Measurements from ENCODE around the gene INPPL1.
"Not testable (repeated sequence)": the region's sequence is repeated elsewhere in the genome, so short reads cannot be mapped to it uniquely, and the experiment has no call there.

The INPPL1 gene, protein sequence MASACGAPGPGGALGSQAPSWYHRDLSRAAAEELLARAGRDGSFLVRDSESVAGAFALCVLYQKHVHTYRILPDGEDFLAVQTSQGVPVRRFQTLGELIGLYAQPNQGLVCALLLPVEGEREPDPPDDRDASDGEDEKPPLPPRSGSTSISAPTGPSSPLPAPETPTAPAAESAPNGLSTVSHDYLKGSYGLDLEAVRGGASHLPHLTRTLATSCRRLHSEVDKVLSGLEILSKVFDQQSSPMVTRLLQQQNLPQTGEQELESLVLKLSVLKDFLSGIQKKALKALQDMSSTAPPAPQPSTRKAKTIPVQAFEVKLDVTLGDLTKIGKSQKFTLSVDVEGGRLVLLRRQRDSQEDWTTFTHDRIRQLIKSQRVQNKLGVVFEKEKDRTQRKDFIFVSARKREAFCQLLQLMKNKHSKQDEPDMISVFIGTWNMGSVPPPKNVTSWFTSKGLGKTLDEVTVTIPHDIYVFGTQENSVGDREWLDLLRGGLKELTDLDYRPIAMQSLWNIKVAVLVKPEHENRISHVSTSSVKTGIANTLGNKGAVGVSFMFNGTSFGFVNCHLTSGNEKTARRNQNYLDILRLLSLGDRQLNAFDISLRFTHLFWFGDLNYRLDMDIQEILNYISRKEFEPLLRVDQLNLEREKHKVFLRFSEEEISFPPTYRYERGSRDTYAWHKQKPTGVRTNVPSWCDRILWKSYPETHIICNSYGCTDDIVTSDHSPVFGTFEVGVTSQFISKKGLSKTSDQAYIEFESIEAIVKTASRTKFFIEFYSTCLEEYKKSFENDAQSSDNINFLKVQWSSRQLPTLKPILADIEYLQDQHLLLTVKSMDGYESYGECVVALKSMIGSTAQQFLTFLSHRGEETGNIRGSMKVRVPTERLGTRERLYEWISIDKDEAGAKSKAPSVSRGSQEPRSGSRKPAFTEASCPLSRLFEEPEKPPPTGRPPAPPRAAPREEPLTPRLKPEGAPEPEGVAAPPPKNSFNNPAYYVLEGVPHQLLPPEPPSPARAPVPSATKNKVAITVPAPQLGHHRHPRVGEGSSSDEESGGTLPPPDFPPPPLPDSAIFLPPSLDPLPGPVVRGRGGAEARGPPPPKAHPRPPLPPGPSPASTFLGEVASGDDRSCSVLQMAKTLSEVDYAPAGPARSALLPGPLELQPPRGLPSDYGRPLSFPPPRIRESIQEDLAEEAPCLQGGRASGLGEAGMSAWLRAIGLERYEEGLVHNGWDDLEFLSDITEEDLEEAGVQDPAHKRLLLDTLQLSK

DNA sequence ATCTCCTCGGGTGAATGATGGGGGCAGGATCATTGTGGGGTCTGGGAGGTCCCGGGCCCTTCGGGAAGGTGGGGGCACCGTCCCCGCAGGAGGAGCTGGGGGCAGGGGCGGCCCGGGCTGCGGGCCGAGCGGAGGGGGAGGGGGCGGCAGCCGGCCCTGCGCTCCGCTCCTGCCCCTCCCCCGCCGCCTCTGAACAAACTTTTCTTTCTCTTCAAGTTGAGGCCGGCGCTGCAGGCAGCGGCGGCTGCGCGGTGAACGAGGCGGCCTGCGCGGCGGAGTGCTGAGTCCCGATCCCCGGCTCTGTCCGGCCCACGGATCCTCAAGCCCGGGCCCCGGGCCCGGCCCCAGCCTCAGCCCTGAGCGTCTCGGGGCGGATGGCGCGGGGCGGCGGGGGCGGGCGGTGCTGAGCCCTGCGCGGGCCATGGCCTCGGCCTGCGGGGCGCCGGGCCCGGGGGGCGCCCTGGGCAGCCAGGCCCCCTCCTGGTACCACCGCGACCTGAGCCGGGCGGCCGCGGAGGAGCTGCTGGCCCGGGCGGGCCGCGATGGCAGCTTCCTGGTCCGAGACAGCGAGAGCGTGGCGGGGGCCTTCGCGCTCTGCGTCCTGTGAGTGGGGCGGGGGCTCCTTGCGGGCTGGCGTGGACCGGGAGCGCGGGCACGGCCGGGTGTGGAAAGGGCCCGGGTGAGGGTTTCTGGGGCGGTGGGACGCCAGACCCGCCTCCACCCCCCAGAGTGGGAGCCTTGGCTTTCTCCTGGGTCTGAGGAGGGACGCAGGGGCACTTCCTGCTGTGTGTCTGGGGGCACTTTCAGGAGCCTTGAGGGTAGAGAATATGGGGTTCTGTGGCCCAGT lies at the start of gene INPPL1:
Gene INPPL1 (plus strand): TSS at position 204 of the 847 bp plus-strand sequence. CDS start 218 bp downstream, at position 422.
- H3K27ac ChIP-seq = peak within 1 kb of the TSS; percentile 95
- TF ChIP-seq, protein P1, sequence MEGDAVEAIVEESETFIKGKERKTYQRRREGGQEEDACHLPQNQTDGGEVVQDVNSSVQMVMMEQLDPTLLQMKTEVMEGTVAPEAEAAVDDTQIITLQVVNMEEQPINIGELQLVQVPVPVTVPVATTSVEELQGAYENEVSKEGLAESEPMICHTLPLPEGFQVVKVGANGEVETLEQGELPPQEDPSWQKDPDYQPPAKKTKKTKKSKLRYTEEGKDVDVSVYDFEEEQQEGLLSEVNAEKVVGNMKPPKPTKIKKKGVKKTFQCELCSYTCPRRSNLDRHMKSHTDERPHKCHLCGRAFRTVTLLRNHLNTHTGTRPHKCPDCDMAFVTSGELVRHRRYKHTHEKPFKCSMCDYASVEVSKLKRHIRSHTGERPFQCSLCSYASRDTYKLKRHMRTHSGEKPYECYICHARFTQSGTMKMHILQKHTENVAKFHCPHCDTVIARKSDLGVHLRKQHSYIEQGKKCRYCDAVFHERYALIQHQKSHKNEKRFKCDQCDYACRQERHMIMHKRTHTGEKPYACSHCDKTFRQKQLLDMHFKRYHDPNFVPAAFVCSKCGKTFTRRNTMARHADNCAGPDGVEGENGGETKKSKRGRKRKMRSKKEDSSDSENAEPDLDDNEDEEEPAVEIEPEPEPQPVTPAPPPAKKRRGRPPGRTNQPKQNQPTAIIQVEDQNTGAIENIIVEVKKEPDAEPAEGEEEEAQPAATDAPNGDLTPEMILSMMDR (conservative IDR thresholded peaks at IDR 0.05) = no peak

DNA sequence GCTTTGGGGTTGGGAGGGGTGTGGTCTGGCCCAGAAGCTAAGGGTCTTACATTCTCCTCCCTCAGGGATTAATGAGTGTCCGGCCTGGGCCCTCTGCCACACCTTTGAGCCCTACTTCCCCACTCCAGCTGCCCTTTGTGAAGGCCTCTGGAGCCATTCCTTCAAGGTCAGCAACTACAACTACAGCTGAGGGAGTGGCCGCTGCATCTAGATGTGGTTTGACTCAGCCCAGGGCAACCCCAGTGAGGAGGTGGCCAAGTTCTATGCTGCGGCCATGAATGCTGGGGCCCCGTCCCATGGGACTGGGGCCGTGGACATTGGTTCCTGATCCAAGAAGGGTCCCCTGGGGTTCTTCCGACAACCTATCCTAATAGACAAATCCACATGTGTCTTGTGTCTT lies 46.9 kb upstream of the INPPL1 start:
- TF ChIP-seq, protein P1 (conservative IDR thresholded peaks at IDR 0.05) = no peak
- H3K27ac ChIP-seq = no peak overlapping the region

DNA sequence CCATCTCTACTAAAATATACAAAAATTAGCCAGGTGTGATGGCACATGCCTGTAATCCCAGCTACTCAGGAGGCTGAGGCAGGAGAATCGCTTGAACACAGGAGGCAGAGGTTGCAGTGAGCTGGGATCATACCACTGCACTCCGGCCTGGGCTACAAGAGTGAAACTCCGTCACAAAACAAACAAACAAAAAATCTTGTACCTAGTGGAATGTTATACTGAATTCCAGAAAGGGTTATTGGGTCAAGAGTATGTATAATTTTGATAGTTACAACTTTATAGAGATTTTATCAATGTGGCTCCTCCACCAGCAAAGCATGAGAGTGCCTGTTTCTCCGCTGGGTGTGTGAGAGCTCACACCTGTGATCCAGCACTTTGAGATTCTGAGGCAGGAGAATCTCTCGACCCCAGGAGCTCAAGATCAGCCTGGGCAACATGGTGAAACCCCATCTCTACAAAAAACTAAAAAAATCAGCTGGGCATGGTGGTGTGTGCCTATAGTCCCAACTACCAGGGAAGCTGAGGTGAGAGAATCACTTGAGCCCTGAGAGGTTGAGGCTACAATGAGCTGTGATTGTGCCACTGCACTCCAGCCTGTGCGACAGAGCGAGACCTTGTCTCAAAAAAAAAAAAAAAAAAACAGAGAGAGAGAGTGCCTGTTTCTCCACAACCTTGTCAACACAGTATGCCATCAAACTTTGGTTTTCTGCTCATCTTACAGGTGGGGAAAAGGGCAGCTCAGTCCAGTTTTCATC lies 45.3 kb upstream of the INPPL1 start:
- H3K27ac ChIP-seq = no peak overlapping the region
- TF ChIP-seq, protein P1 (conservative IDR thresholded peaks at IDR 0.05) = no peak

DNA sequence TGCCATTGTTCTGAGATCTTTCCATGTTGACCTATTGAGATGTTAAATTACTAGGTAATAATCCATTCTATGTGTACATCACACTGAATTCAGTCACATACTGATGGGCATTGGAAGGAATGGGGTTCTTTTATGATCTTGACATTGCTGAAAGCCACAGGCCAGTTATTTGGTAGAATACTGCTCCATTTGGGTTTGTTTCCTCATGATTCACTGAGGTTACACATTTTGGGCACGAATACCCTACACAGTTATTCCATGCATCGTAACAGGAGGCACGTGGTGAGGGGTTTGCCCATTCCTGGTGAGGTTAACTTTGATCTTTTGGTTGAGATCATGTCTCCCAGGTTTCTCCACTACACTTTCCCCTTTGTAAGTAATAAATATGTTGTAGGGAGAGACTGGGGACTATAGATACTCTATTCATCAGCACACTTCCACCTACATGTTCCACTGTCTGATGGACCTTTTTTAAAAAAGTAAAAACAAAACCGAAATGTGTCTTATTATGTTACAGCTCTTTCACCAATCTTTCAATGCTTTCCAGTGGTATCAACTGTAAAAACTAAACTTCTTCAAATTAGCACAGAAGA lies 44.7 kb upstream of the INPPL1 start:
- TF ChIP-seq, protein P1 (conservative IDR thresholded peaks at IDR 0.05) = no peak
- H3K27ac ChIP-seq = no peak overlapping the region

DNA sequence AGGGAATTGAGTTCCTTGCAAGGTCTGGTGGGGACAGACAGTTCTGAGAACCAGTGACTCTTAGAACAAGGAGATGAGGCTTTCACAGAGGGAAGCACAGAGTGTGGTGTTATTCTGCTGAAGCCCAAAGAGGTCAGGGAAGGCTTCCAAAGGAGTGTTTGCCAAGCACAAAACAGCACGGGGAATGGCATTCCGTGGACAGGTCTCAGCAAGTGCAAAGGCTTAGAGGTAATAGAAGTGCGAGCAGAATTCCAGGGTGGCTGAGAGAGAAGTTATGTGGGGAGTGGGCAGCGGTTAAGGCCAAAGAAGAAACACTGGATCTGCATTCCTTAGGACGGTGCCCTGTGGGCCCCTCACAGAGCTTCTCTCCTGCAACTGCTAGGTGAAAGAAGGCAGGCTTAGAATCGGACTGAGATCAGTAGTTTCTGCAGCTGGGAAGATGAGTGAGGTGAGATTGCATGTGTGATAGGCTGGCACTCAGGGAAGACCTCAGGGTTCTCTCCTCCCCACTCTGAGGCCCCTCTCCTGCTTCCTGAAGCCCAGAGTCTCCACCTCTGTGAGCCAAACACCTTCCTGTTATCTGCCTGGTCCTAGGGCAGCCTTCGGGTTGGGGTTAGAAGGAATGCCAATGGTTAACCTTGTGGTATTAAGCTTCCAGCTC lies 43.5 kb upstream of the INPPL1 start:
- not testable (repeated sequence) for H3K27ac ChIP-seq

DNA sequence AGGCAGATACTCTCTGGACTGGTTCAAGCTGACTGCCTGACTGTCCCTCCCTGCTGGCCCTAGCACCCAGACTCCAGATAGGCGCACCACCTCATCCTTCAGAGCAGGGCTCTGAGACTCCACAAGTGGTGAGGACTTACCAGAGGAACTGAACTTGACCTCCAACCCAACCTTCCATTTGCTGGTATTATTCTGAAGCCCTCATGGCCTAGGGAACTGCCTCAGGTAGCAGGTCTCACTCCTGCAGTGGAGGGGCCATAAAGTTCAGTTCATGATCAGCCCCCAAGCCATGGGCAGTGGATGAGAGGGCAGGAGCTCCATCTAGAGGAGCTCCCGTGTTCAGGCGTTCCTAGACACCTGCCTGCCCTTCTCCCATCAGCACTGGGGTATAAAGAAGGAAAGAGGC lies 43.0 kb upstream of the INPPL1 start:
- not testable (repeated sequence) for H3K27ac ChIP-seq

DNA sequence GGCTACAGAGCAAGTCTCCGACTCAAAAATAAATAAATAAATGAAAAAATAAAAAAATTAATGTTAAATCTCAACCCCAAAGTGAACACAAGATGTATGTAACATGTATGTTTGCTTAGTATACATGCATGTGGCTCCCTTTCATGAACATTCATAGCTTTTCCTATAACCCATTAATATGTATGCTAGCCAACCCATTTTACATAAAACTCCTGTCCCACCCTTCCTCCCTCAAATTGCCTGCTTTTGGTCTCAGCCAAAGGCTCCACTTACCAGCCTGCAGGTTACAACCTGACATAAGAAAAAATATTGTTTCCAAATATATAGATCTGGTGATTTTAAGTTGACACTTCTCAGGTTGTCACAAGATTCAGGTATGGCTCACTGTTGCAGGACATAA lies 36.3 kb upstream of the INPPL1 start:
- TF ChIP-seq, protein P1 (conservative IDR thresholded peaks at IDR 0.05) = no peak

More for the DNA sequence above, 36.3 kb upstream of the INPPL1 start:
- H3K27ac ChIP-seq = no peak overlapping the region

Measured in VCaP (cell line).